NCI-H69 (cell line): ENCODE measurements around the gene THTPA.
A peak's percentile ranks its signal among the peaks of the same experiment; 100 is the strongest.

ENCODE experiments used
- DNase-seq: peaks from one replicate; lab custom pipeline; 2025; lab: John Stamatoyannopoulos, UW

THTPA gene

DNA sequence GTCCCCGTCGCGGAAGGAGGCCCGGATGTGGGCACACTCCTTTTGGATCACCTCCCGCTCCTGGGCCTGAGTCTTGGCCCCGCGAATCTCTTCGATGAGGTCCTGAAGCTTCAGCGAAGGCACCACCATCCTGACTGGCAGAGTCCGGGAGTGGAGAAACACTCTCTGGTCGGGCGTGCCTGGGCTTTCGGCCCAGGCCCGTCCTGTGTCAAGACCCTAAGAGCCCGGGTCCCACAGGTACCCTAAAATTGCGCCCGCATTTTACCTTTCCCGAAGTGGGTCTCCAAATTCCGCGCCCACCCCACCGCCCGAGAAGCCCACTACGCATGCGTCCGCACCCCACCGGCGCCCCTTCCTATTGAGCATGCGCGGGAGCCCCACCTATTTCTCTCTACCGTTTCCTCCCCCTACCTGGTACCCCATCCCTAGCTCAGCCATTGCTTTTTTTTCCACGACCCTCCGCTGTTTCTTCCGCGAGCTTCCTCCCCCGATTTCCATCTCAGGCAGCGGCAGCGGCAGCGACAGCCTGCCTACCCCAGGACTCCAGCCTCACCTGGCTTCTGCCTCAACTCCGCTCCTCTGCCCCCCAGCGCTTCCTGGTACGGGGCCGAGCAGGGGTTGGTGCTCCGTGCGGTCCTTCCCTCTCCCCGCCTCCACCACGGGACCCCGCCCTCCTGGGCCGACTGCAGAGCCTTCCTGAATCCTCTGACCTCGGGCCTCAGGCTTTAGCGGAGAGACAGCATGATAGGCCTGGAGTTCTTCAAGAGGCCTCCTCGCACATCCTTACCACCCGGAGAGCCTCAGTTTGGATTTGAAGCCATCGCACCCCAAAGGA, 11.3 kb downstream of the THTPA start, which contains the start of gene AP1G2:
Gene AP1G2, minus strand, starts transcription at position 606 of the 835 bp plus-strand sequence. Its CDS starts 477 bp downstream, at position 129.
- peak; percentile 95 for DNase-seq

DNA sequence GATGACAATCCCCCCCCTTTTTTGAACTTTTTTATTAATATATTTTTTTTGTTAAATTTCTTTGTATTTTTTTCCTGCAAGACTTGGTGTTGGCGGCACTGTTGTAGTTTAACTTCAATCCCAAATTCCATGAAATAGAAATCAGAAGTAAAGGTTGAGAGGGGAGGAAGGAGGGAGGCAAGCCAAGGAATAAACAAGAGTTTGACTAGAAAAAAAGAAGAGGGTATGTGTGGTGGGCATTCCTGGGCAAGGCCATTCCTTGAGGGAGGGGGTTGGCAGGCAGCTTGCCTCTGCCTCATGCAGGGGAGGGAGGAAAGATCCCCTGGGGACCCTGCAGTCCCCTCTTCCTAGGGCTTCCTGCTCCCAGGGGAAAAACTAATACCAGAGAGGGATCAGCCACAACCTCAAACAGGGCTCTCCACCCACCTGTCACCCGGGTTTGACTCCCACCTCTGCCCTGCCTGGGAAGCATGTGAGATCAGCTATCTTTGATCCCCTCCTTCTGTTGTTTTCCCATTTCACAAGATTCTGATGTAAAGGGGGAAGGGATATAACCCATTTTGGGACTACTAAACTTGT, 12.0 kb downstream of the THTPA start:
- no peak for DNase-seq

DNA sequence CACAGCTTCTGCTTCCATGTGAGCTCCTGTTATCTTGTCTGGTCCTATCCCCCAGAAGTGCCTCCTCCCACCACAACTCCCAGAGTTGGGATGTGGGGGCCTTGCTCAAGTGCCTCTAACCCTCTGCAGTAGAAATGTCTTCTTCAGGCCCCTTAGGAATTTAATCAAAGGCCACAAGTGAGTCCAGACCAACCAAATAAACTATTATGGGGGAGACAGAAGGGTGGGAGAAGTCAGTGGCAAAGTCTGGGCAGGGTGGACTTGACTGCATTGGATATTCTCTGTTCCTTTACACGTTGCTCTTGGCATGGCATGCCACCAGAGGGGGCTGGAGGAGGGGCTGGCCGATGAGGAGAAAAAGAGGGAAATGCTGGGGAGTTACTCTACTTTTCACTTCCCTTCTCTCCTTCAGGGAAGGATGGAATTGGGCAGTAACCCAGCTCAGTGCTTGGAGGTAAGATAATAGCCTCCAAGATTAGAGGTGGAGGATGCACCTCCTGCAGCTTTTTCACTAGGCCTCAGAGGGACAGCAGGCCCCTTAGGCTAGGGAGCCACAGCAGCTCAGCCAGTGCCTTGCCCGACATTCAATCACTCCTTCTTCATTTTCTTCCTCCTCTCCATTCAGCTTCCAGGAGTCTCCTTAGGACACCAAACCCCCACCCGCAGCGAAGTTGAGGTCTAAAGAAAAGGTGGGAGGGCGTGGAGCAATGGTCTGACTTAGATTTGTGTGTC, 12.7 kb downstream of the THTPA start:
- DNase-seq, result peak; percentile 56

DNA sequence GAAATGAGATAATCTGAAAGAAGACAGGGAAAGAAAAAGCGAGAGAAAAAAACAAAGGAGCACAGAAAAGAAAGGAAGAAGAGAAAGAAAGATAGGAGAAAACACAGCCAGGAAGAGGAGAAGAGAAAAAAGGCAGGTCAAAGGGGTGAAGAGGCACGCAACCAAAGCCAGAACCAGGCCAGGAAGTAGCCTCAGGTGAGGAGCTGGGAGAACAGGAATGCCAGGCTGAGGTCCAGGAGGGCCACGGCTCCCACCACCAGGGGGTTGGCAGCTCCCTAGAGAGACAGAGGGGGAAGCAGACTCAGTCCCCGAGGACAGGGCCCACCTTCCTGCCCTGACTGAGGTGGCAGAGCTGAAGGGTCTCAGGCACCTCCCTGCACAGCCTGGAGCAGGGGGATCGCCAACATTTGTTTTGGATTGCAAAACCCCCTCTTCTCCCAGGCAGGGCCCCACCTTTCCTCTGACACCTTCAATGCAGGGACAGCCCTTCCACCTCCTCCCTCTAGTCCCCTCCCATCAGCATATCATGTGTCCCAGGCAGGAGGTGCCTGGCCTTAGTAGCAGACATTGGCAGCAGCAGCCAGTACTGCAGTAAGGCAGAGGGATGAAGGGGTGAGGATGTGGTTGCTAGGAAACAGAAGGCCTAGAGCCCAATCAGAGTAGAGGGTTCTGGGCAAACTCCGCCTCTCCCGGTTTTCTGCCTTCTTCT, 13.5 kb downstream of the THTPA start:
- DNase-seq, result peak; percentile 58

DNA sequence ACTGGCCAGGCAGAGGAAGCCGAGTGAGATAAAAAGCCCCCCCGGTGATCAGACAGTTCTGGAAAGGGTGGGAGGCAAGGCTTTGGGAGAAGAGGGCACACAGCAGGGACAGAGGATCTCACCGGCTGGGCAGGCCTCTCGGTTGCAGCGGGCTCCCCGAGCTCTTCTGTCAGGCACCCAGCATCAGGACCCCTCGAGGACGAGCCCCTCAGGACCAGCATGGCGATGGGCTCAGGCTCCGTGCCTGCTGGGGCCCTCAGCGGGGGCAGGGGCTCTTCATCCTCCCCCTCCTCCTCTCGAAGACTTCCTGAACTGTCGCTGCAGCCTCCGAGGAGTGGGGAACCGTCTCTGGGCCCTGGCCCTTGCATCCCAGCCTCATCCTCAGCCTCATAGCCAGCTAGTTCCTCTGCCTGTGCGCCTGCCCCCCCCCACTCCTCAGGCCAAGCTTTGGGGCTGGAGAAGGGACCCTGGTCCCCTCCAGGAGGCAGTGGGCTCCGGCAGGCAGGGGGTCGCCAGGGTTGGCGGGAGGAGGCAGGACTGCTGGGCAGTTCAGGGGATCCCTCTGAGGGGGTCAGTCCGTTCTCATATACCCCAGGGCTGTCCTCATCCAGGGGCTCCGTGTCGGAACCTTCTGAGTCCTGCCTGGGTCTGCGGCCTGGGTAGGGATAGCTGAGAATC, 14.9 kb downstream of the THTPA start:
- DNase-seq, result no peak

DNA sequence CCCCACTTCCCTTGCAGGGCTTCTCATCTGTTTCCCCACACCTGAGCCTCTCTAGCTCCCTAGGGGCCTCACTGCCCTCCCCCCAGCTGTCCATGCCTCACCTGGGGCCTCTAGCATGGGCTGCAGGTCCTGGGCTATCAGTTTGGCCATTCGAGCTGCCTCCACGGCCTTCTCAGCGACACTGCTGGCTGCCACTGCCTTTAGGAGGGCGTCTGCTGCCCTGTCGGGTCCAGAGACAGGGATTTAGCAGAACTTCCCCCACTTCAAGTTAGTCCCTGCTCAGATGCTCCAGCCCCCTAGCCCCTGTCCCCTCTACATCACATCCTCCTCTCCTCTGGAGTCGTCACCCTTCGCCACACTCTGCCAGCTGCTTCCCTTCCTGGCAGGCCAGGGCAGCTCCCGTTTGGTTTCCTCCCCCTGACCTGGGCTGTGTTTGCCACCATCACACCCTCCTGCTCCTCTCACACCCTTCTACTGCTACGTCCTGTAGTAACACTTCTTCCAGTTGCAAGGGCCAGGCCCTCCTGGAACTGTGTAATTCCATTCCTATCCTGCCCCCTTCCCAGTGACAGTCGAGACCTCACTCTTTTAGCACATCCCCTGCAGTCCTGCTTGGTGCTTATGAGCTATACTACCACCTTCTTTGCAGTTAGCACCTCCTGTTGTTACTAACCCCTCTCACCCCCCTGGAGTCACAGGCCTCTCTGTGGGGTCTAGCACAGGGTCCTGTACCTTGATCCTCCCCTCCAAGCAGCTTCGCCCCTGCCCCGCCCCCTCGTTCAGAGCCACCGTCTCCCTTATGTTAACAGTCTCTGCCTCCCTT, 15.8 kb downstream of the THTPA start:
- no peak for DNase-seq

DNA sequence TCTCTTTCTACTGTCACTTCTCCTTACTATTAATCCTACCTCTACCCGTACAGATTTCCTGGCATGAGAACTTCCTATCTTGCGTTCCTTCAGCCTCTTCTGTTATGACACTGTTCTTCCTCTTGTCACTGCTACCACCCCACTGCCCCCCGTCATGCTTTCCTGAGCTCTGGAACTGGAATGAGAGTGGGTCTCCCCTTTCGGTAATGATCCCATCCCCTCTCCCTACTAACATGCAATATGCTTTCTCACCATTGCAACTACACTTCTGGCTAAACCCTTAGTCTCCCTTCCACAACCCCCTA, 16.4 kb downstream of the THTPA start:
- no peak for DNase-seq

DNA sequence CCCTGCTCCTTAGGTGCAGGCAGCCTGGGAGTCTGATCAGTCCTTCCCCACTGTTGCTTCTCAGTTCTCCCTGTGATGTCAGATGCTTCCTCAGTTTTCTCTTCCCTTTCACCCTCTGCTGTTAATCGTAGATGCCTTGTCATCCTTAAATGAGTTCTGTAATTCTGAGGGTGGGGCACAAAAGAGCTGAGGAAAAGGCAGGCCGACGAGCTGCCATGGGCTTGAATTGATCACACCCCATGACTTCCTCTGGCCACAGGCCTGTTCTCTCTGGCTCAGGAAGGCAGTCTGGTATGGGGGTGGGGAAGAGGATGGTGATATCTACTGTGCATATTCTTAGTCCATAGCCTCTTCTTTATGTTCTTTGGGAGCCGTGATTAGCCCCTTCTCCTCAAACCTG, 16.8 kb downstream of the THTPA start:
- no peak for DNase-seq

DNA sequence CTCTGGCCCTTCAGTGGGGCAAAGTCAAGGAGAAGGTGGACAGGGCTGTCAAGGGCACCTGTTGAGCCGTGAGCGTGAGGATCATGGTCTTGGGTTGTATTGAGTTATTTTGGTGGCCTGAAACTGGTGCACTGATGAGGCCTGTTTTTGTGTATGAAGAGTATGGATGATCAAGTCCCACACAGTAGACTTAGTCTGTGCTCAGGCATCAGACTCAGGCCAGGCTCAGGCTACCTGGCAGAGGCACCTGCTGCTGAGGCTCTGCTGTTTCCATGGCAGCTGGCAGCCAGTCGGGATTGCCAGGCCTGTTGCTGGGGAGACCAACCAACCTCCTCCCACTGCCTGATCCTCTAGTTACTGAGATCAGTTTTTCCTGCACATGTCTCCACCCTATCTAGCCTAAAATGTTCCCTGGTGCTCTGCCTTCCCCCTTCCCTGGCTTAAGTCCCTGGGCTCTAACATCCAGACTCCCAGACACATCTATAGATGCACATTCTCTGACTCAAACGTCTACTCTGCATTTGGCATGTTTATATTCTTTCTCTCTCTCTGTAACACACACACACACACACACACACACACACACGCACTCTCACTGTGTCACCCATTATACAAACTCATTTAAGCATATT, 17.4 kb downstream of the THTPA start:
- peak; percentile 74 for DNase-seq

DNA sequence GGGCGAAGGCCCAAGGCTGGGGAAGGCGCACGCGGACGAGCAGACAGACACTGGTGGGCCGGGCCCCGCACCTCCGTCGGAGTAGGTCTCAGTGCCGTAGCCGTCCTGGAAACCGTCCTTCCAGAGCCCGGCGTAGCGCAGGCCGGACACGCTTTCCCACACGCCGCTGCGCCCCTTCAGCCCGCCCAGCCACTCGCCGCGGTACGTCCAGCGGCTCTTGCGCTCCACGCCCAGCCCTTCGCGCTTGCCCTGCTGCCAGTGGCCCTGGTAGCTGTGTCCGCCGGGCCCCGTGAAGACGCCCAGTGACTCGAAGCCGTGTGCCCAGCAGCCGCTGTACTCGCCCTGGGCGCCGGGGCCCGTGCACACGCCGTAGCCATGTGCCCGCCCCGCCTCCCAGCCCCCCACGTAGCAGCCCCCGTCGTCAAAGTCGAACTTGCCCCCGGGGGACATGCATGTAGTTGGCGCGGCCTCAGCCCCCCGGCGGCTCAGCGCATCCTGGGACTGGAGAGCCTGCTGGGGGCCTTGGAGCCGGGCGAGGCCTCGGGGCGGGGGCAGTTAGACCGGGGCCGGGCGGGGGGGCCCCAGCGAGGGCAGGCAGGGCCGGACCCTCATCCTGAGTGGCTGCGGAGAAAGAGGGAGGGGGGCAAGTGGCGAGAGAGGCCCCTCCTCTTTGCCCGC, 21.1 kb downstream of the THTPA start:
- DNase-seq, result peak; percentile 68

DNA sequence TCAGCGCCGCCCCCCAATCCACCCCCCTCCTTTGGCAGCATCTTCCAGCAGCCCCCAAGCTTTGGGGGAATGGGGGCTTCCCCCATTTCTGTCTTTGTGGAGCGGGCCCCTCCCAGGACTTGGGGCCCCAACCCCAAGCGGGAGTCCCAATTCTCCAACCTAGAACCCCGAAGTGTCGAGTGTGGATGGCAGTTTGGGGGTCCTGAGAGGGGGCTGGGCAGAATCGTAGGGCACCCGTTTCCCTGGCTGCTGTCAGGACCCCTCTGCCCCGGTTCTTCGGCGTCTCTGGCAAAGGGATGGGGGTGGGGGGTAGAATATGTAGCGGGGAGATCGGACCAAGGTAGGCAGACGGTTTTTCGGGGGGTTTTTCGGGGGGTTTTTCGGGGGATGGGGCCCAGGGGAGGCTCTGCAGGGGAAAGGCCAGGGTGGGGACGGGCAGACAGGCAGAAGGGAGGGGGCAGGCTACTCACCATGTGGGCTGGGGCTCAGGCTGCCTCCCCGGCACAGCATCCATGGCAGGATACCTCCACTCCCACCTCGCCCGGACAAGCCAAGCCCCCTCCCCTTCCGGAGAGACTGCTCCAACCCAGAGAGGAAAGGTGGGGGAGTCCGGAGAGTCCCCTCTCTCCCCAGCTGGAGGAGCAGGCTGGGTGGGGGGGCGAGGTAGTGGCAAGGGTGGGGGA, 21.8 kb downstream of the THTPA start:
- peak; percentile 22 for DNase-seq

DNA sequence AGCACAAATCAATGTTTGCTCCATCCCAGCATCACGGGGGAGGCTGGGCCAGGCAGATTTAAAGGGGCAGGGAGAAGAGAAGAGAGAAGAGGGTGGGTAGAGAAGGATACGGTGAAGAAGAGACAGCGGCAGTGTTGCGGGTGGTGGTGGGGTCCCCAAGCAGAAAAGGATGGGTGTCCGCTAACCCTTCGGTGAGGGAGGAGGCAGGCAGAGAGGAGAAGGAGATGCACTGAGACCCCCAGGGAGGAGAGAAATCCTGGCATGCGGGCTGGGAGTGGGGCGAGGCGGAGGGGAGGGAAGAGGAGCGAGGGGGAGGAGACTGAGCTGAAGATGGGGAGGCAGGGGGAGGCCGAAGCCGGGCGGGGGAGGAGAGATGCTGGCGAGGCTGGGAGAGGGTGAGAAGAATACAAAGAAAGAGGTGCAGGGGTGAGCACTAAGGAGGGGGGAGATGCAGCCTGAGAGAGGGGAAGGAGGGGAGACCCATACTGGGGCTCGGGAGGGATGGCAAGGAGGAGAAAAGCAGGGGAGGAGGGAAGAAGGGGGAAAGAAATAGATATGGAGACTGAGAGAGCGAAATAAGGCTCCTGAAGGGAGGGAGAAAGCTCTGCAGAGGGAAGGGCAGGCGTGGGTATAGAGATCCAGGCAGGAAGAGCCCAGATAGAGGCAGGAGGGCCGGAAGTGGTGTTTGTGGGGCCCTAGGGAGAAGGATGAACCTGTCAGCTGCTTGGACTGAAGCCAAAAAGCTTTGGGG, 22.7 kb downstream of the THTPA start, which contains the start of gene JPH4:
Gene JPH4, minus strand, starts transcription at position 231 of the 751 bp plus-strand sequence. CDS start 1,337 bp downstream, outside the sequence.
- DNase-seq, result peak; percentile 86

DNA sequence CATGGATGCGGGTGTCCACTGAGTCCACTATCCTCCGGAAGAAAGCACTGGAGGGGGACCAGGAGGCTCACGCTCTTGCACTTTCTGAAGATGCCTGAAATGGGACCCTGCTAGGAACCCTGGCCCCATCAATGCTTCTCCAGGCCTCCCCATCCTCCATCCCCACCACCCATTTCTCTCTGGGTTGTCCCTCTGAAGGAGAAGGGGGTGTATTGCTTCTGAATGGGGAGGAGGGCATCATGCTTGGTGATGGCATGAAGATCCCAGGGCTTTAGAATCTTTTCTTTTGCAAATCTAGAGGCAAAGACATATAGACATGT, 23.2 kb downstream of the THTPA start:
- no peak for DNase-seq

DNA sequence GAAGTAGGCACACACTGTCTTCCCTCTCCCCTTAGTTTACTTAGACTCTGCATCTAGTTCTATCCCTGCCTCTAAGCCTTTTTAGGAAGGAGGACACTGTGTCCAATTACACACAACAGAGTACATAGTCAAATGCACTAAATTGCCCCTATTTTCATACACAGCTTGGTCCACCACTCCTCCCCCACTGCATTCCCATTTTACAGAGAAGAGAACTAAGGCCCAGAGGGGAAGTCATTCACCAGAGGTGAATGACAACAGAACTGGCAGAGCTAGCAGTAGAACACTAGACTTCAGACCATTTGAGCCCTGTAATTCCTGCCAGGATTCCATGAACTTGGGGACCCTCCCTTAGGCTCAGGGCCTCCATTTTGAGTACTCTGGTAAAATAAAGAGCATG, 23.7 kb downstream of the THTPA start:
- no peak for DNase-seq

DNA sequence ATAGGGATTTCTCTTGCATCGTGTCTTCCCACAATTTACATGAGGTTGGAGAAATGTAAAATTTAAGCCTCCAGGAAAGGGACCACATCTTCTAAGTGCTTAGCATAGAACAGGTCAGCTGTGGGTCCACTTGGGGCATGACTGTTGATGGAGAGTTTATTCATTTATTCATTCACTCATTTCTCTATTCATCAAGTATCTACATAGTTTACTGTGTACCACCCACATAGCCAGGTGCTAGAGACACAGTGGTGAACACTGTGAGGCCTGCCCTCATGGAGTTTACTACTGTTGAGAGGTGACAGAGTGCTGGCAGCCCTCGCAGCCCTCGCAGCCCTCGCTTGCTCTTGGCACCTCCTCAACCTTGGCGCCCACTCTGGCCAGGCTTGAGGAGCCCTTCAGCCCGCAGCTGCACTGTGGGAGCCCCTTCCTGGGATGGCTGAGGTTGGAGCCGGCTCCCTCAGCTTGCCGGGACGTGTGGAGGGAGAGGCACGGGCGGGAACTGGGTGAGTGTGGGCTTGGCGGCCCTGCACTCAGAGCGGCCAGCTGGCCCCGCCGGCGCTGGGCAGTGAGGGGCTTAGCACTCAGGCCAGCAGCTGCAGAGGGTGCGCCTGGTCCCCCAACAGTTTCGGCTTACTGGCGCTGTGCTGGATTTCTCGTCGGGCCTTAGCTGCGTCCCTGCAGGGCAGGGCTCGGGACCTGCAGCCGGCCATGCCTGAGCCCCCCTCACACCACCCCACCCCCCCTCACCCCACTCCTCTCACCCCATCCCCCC, 24.3 kb downstream of the THTPA start:
- DNase-seq, result no peak

DNA sequence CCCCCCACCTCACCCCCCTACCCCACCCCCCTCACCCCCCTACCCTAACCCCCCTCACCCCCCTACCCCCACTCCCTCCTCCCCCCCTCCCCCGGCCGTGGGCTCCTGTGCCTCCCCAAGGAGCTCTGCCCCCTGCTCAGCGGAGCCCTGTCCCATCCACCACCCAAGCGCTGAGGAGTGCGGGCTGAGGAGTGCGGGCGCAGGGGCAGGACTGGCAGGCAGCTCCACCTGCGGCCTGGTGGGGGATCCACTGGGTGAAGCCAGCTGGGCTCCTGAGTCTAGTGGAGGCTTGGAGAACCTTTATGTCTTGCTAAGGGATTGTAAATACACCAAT, 24.8 kb downstream of the THTPA start:
- DNase-seq, result no peak

DNA sequence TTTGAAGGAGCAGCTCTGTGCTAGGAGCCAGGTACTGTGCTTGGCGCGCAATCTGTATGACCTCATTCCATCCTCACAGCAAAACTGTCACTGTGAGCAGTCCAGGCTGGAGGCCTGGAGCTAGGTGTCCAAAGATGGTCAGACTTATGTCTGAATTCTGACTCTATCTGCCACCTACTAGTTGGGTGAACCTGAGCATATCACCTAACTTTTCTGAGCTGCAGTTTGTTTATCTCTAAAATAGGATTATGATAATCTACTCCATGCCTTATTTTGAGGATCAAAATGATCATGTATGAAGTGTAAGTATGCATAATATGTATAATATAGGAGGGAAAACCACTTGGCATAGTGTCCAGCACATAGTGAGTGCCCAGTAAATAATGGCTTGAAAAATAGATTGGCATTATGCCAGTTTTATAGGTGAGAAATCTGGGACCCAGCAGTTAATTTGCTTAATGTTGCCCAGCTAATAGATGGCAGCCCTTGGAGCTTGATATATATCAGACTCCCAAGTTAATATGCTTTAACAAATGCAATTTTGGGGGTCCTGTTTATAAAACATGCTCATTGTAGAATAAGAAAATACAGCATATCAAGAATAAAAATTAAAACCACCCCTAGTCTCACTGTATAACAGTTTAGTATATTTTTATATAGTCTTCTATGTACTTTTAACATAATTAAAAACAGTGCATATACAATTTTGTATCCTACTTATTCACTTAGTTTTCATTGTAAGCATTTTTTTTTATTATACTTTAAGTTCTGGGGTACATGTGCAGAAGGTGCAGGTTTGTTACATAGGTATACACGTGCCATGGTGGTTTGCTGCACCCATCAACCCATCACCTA, 27.1 kb downstream of the THTPA start:
- DNase-seq, result no peak
